Mesothelial cell of epicardium (in vitro differentiated cells): Measurements from ENCODE around the gene C1orf56. TPM values are rescaled to one million over a fixed set of nuclear protein-coding genes. Genes with fewer than 3 reads are reported as not detected.
A peak's percentile ranks its signal among the peaks of the same experiment; 100 is the strongest.

Experiments
- DNase-seq, 2 experiments: peaks; one replicate each; pipeline ENCODE4 v3.0.0; 2021; ENCODE audit warnings: low spot score in 2 of 2; ENCODE audit not compliant: unreplicated experiment in 2 of 2
- H3K27ac Mint-ChIP-seq: 2 replicates; pipeline ENCODE4 v1.8.0; 2021; ENCODE audit warnings: mixed read lengths
- H3K27me3 Mint-ChIP-seq: 2 replicates; pipeline ENCODE4 v1.8.0; 2021; ENCODE audit warnings: low read depth, mixed read lengths
- H3K36me3 Mint-ChIP-seq: 2 replicates; pipeline ENCODE4 v1.8.0; 2021; ENCODE audit warnings: mixed read lengths
- H3K4me1 Mint-ChIP-seq: 2 replicates; pipeline ENCODE4 v1.8.0; 2021; ENCODE audit warnings: mixed read lengths
- H3K4me3 Mint-ChIP-seq: 2 replicates; pipeline ENCODE4 v1.8.0; 2021; ENCODE audit warnings: mild to moderate bottlenecking, moderate library complexity, mixed read lengths
- H3K9me3 Mint-ChIP-seq: 2 replicates; pipeline ENCODE4 v1.8.0; 2021; ENCODE audit warnings: mixed read lengths
- CTCF ChIP-seq: fragments of 200-600 bp; sonication (generic); IDR thresholded peaks from one replicate; pipeline ENCODE4 v1.5.0; 2021; ENCODE audit warnings: antibody characterized with exemption; ENCODE audit not compliant: unreplicated experiment
- total RNA-seq: library from RNA; stranded (reverse); gene quantifications from 3 replicates; pipeline ENCODE4 v1.2.1, GENCODE V29; 2021

C1orf56 gene
- total RNA-seq, 1 donor from 2014 or later: 4.2 TPM

GRCh38 chr1:151043163-151043562, 4.4 kb upstream of the C1orf56 start:
- Mint-ChIP-seq H3K36me3 (peaks cover 3% of the 10 kb centered on the region), H3K27ac (no peak overlapping the region), H3K4me3 (no peak overlapping the region), H3K27me3 (no peaks in the 10 kb centered on the region), H3K9me3 (no peaks in the 10 kb centered on the region), H3K4me1 (peaks cover 8% of the 10 kb centered on the region)
- TF ChIP-seq CTCF: no peak
- no peak for DNase-seq

GRCh38 chr1:151047925-151048644, 534 bp downstream of the C1orf56 start:
- H3K4me3 Mint-ChIP-seq: peak overlapping the region; percentile 98
- peak; percentile 62 for TF ChIP-seq CTCF
- H3K27me3 Mint-ChIP-seq: no peaks in the 10 kb centered on the region
- peak; percentile 45 to 72 for DNase-seq
- H3K27ac Mint-ChIP-seq: peak overlapping the region; percentile 96
- H3K36me3 Mint-ChIP-seq: peaks cover 5% of the 10 kb centered on the region
- no peaks in the 10 kb centered on the region for H3K9me3 Mint-ChIP-seq
- peaks cover 23% of the 10 kb centered on the region for H3K4me1 Mint-ChIP-seq

GRCh38 chr1:151048645-151049032, 1.1 kb downstream of the C1orf56 start:
- Mint-ChIP-seq H3K36me3 (peaks cover 6% of the 10 kb centered on the region), H3K9me3 (no peaks in the 10 kb centered on the region), H3K27ac (peak overlapping the region; percentile 96), H3K4me1 (peaks cover 23% of the 10 kb centered on the region), H3K4me3 (peak overlapping the region; percentile 98), H3K27me3 (no peaks in the 10 kb centered on the region)
- DNase-seq: no peak
- TF ChIP-seq CTCF: no peak

GRCh38 chr1:151049458-151049857, 1.9 kb downstream of the C1orf56 start:
- Mint-ChIP-seq H3K27ac (peak overlapping the region; percentile 34), H3K27me3 (no peaks in the 10 kb centered on the region), H3K9me3 (no peaks in the 10 kb centered on the region), H3K4me1 (peaks cover 23% of the 10 kb centered on the region), H3K4me3 (peak overlapping the region; percentile 26), H3K36me3 (peaks cover 6% of the 10 kb centered on the region)
- TF ChIP-seq CTCF: no peak
- no peak for DNase-seq

GRCh38 chr1:151050051-151050688, 2.6 kb downstream of the C1orf56 start:
- peak overlapping the region; percentile 69 for H3K27ac Mint-ChIP-seq
- H3K9me3 Mint-ChIP-seq: no peaks in the 10 kb centered on the region
- peaks cover 23% of the 10 kb centered on the region for H3K4me1 Mint-ChIP-seq
- peaks cover 10% of the 10 kb centered on the region for H3K36me3 Mint-ChIP-seq
- H3K27me3 Mint-ChIP-seq: no peaks in the 10 kb centered on the region
- DNase-seq: no peak
- H3K4me3 Mint-ChIP-seq: no peak overlapping the region
- TF ChIP-seq CTCF: no peak
